Cardiac fibroblast (primary cell): ENCODE data around the gene CFH.
"Not testable (repeated sequence)": the region's sequence is repeated elsewhere in the genome, so short reads cannot be mapped to it uniquely, and the experiment has no call there.

Experiments
- DNase-seq, 2 donors: peaks; one replicate each; pipeline versions ENCODE4 v3.0.0 to v3.0.0-alpha.2; 2010; ENCODE audit warnings: low read depth in 2 of 2
- H3K4me3 ChIP-seq, 2 donors: replicated peaks in 1 of 2; 1 replicate in 1 of 2; 2 replicates in 1 of 2; pipeline ENCODE4 v1.5.1; 2011; ENCODE audit warnings: low read depth in 2 of 2, low read length in 2 of 2, mild to moderate bottlenecking in 2 of 2, moderate library complexity in 1 of 2
- CTCF ChIP-seq: IDR thresholded peaks from one replicate; pipeline ENCODE4 v1.5.1; 2011; ENCODE audit warnings: low read depth, mild to moderate bottlenecking, low read length, inconsistent platforms

Gene CFH

GRCh38 chr1:196619721-196620120 is 32.1 kb upstream of the CFH start:
- no peak for DNase-seq
- H3K4me3 ChIP-seq, result no peak overlapping the region
- no peak for TF ChIP-seq CTCF

- H3K4me3 ChIP-seq, result no peak overlapping the region
- TF ChIP-seq CTCF, result no peak
- no peak for DNase-seq
Observed at GRCh38 chr1:196623079-196623478, 28.8 kb upstream of the CFH start.

- DNase-seq, result no peak
- no peak overlapping the region for H3K4me3 ChIP-seq
- TF ChIP-seq CTCF, result no peak
Observed at GRCh38 chr1:196628838-196629237, 23.0 kb upstream of the CFH start.

GRCh38 chr1:196637606-196638005 is 14.2 kb upstream of the CFH start:
- no peak for TF ChIP-seq CTCF

GRCh38 chr1:196638466-196638865 is 13.4 kb upstream of the CFH start:
- no peak for DNase-seq
- no peak for TF ChIP-seq CTCF
- no peak overlapping the region for H3K4me3 ChIP-seq

More at GRCh38 chr1:196637606-196638005, 14.2 kb upstream of the CFH start:
- no peak for DNase-seq
- no peak overlapping the region for H3K4me3 ChIP-seq

GRCh38 chr1:196639291-196639690 is 12.6 kb upstream of the CFH start:
- DNase-seq, result not testable (repeated sequence)

GRCh38 chr1:196640976-196641375 is 10.9 kb upstream of the CFH start:
- TF ChIP-seq CTCF, result no peak
- H3K4me3 ChIP-seq, result no peak overlapping the region
- no peak for DNase-seq

More at GRCh38 chr1:196639291-196639690, 12.6 kb upstream of the CFH start:
- not testable (repeated sequence) for H3K4me3 ChIP-seq

- no peak for DNase-seq
- TF ChIP-seq CTCF, result no peak
- H3K4me3 ChIP-seq, result no peak overlapping the region
Observed at GRCh38 chr1:196649990-196650389, 1.9 kb upstream of the CFH start.
